GM23248 (cell line): ENCODE results near the gene GFRA1.

Experiments
- EZH2 ChIP-seq: fragments of 200-600 bp; sonication (generic); IDR thresholded peaks from 2 replicates; pipeline ENCODE4 v1.6.1; 2018; ENCODE audit warnings: antibody characterized with exemption, mild to moderate bottlenecking; ENCODE audit not compliant: insufficient read depth, poor library complexity, severe bottlenecking
- EZH2phosphoT487 ChIP-seq: fragments of 200-600 bp; sonication (generic); IDR thresholded peaks from 2 replicates; pipeline ENCODE4 v1.6.1; 2018; ENCODE audit warnings: antibody characterized with exemption, moderate library complexity, mild to moderate bottlenecking, low read depth; ENCODE audit not compliant: insufficient read depth

DNA sequence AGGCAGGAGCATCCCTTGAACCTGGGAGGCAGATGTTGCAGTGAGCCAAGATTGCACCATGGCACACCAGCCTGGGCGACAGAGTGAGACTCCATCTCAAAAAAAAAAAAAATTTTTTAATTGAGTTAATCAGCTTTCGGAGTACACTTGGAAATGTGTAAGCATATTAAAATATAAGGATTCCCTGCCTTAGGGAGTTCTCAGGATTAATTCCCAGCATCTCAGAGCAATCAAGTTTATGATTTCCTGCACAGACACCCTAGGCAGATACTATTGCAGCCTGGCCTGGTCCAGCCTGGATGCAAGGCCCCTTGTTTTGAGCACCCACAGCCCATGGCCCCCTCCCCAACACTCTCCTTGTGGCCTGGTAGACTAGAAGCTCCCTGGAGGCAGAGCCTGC lies 39.8 kb downstream of the GFRA1 start:
- TF ChIP-seq EZH2 (no peak), EZH2phosphoT487 (no peak)
